SK-N-SH (cell line): ENCODE data around the gene RRAGC.

Experiments
- CHD2 ChIP-seq: fragments of 150-350 bp; IDR thresholded peaks from 2 replicates; pipeline ENCODE4 v1.6.1; 2018; ENCODE audit warnings: low read length; ENCODE audit not compliant: partially characterized antibody
- EZH2phosphoT487 ChIP-seq: fragments of 200-600 bp; sonication (generic); IDR thresholded peaks from 2 replicates; pipeline ENCODE4 v1.6.1; 2017; ENCODE audit warnings: low read depth, mixed run types, mild to moderate bottlenecking, antibody characterized with exemption, moderate library complexity, borderline replicate concordance
- REST ChIP-seq: IDR thresholded peaks from 2 replicates; pipeline ENCODE4 v1.6.1; 2012; ENCODE audit warnings: mild to moderate bottlenecking, low read depth, low read length, moderate library complexity
- RFX5 ChIP-seq: IDR thresholded peaks from 2 replicates; pipeline ENCODE4 v1.6.1; 2012; ENCODE audit warnings: mild to moderate bottlenecking, improper control_type of control experiment, low read length

- no peak for TF ChIP-seq RFX5
- TF ChIP-seq EZH2phosphoT487 = no peak
- TF ChIP-seq REST = no peak
- TF ChIP-seq CHD2 = no peak
Observed at GRCh38 chr1:38831731-38832369, 27.7 kb downstream of the RRAGC start.
